HG02678 (cell line): ENCODE data around the gene PRIMA1.

Experiments
- ATAC-seq: cut with Tn5 transposase; IDR thresholded peaks from one replicate; pipeline ENCODE4 v1.9.1; 2021; ENCODE audit warnings: mild to moderate bottlenecking, moderate library complexity; ENCODE audit not compliant: unreplicated experiment

Gene PRIMA1

DNA sequence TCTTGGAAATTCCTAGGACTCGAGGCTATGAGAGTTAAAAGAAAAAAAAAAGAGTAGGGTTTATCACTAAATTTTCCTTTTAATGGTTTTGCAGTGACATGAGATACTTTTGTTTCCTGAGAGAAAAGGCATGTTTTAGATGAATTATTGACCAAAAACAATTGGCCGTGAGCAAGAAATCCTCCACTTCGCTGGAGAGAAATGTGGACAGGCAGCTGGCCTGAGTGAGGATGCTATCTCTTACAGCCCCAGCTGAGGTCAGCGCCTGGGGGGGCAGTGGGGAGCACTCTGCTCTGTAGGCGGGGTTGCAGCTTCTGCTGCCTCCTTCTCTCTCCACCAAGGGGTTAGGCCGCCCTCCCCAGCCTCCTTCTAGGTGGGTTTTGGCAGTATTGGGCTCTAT, 54.7 kb downstream of the PRIMA1 start:
- ATAC-seq = no peak

DNA sequence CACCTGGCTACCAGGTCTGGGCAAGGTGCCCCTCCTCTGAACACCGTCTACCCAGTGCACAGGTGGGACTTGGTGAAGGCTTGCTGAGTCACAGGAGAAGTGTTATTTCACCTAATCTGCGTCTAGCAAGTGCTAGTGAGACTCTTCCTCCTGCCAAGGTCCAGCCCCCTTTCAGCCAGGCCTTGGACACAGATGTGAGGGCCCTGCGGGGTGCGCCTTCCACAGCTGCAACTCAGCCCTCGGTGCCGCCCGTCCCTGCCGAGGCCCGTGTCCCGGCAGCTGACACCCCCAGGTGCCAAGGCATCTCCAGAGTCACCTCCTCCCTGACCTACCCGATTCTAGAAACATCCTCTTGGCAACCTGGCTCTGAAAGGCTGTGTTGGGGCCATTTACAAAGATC, 55.1 kb downstream of the PRIMA1 start:
- ATAC-seq = no peak

DNA sequence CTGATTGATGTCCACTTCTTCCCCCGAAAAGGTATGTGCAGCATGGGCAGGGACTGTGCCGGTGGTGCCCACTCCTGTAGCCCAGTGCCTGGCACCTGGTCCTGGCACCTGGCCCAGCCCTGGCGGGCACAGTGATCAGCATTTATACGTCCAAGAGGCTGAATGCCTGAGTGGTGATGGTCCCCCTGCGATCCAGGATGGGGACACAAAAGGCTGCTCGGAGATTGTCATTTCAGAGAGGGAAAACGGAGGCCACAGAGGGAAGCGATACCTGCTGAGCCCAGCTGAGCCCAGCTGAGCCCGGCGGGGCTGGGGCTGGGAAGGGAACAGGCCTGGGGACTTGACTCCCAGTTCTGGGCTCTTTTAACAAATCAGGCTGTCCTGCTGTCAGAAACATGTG, 55.8 kb downstream of the PRIMA1 start:
- ATAC-seq = no peak

- ATAC-seq = no peak
Observed at GRCh38 chr14:93731753-93732152, 56.5 kb downstream of the PRIMA1 start.

GRCh38 chr14:93729993-93730392, 58.3 kb downstream of the PRIMA1 start:
- ATAC-seq = no peak

GRCh38 chr14:93728651-93729016, 59.7 kb downstream of the PRIMA1 start:
- no peak for ATAC-seq

GRCh38 chr14:93727917-93728650, 60.2 kb downstream of the PRIMA1 start:
- no peak for ATAC-seq

DNA sequence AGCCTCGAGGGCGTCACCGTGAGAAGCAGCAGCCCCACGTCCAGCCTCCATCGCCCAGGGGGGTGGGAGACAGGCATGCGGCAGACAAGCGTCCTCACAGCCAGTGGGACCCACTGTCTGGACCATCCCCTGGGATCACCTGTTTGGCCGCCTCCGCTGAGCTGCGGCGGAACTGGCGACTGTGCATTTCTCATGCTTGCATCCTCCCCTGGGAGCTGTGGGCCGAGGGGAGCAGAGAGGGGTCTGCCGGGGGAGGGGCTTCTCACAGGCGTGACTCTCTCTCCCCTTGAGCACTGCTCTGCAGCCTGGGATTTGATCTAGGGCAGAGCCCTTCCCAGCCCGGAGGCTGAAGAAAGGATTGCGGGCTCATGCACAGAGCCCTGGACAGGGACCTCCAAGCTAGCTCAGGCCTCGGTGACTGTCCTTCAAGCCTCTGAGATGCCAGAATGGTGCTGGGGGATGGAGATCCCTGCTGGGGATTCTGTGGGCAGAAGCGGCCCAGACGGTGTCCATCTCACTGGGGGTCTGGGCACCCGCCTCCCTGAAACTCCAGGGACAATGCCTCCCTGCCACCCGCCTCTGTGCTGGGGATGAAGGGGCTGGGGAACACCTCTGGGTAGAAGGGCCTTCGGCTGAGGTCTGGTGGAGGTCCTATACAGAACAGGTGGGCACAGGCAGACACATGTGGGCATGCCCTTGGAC, 61.1 kb downstream of the PRIMA1 start:
- ATAC-seq = no peak

DNA sequence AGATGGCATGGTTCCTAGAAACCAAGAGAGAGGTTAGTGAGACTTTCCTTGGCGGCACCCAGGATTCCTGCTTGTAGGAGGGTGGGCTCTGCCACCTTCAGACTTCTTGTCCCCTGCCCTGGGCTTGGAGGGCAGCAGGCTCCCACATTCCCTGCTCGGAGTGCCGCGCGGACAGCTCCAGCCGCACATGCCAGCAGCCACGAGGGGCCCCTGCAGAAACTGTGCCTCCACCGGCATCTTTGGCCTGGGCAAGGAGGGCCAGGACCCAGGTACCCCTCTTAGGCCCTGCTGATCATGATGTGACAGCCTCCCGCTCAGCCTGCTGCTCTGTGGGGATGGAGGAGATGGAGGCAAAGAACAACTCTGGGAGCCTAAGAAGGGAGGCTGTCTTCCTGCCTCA, 62.3 kb downstream of the PRIMA1 start:
- no peak for ATAC-seq

DNA sequence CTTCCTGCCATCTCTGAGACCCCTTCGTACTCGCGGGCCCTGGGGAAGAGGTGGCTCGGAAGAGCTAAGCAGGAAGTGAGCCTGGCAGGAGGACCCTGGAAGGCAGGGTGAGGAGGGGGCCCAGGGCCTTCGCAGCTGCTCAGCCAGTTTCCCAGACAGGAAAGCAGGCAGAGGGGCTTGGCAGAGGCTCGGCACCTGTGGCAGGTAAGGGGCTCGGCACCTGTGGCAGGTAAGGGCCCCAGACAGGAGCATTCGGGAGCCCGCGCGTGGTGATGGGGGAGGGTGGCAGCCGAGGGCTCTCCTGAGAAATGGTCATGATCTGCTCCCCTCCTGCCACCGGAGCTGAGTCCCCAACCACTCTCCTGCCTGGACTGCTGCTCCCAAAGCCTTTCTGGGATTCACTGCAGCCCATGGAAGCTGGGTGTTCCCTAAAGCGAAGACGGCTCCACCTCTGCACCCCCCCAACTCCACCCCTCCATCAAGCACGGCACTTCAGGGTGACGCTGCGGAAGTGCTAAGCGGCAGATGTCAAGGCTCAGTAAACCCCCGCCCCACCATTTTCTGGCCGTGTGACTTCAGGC, 63.2 kb downstream of the PRIMA1 start:
- no peak for ATAC-seq

- no peak for ATAC-seq
Observed at GRCh38 chr14:93723001-93723400, 65.3 kb downstream of the PRIMA1 start.

DNA sequence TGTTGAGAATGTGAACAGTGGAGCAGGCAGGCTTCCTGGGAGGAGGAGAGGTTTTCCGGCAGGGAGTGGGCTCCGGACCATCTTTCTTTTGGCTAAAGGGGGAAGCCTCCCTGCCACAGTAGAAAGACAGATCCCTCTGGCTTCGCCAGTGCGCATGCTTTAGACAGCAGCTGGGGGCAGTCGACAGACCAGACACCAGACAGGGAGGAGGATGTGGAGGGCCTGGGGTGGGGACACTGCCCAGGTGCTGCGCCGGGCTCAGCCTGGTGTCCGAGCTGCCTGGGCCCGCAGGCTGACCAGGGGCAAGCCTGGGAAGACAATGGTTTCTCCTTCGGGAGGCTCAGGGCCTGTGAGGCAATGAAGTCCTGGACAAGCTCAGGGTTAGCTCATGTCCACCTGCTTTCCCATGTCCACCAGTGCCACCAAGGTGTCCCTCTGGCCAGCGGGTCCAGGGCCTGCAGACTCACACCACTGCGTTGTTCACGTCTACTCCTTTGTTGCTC, 67.3 kb downstream of the PRIMA1 start:
- no peak for ATAC-seq

DNA sequence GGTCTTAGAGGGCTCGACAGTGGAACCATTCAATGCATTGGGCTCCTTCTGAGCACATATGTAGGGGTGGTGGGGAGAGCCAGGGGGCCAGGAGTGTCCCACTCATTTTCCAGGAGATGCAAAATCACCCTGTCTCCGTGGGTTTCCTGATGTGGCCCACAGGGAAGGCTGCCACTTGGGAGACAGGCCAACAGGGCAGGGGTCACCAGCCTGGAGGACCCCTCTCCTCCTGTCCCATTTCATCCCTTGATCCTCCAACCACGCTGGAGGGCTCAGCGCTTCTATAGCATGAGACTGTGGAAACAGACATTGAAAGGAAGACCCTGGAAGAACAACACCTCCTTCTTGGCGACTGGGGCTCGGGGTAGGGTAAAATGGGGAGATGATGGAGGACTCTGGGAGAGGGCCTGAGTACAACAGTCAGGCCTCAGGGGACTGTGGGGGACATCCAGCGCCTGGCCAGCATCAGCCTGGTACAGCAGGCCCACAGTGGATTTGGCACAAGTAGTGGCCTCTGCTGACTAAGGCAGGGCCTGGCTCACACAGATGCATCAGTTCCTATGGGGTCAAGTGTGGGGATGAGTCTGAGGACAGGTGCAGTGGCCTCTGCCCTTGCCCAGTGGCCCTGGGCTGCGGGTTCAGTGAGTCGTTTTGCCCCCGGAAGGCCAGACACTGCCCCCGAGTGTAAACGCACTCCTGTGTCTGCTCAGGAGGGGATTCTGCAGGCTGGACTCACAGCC, 68.0 kb downstream of the PRIMA1 start:
- ATAC-seq = no peak

DNA sequence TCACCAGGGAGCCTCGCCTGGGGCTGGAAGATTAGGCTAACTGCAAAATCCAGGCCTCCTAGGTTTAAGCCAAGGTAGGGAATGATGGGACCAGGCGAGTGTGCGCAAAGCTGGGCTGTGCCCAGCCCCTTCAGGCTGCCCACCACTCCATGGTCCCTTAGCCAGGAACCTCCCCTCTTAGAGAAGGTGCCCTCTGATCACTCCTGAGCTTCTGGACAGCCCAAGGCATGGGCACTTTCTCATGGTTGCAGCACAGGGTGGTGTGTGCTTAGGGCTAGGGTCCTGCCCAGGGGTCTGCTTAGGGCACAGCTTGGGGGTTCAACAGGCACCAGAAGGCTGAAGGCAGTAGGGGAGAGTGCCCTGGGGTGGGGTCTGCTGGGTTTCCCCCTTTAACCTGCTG, 69.0 kb downstream of the PRIMA1 start:
- ATAC-seq = no peak

- no peak for ATAC-seq
Observed at GRCh38 chr14:93717668-93718320, 70.5 kb downstream of the PRIMA1 start.

DNA sequence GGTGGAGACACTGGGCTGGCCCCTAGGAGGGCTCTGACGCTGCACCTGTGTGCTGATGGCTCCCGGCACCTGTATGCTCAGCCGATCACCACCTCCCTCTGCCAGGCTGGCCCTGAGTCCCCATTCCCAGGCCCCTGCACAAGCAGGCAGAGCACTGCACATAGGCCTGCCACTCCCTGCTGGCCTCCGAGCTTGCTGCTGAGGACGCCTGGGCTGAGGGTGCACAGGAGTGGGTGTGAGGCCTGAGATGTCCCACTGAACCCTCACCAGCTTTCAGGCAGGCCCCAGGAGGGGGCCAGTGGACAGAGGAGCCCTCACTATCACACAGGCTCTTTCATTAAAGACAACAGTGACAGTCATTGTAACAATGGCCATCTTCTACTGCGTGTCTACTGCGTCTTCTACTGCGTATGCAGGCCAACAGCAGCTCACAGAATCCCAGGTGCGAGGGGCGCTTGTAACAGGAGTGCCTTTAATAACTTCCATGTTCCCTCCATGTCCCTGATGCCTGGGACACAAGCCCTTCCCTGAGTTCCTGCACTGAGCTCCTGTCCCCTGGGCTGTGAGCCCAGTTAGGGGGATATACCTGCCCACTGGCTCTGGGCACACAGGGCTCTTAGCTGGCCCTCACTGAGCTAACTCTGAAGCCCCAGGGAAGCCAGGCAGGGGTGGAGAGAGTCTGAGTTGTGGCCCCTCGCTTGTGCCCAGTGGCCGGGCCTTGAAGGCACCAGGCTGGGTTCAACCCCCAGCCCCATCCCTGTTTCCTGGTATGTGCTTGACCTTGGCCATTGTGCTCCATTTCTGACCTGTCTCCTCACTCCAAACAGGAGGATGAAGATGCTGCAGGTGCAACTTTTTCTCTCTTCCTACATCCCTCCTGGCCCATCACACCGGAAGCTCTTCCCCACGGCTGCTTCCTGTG, 71.3 kb downstream of the PRIMA1 start:
- ATAC-seq = no peak

DNA sequence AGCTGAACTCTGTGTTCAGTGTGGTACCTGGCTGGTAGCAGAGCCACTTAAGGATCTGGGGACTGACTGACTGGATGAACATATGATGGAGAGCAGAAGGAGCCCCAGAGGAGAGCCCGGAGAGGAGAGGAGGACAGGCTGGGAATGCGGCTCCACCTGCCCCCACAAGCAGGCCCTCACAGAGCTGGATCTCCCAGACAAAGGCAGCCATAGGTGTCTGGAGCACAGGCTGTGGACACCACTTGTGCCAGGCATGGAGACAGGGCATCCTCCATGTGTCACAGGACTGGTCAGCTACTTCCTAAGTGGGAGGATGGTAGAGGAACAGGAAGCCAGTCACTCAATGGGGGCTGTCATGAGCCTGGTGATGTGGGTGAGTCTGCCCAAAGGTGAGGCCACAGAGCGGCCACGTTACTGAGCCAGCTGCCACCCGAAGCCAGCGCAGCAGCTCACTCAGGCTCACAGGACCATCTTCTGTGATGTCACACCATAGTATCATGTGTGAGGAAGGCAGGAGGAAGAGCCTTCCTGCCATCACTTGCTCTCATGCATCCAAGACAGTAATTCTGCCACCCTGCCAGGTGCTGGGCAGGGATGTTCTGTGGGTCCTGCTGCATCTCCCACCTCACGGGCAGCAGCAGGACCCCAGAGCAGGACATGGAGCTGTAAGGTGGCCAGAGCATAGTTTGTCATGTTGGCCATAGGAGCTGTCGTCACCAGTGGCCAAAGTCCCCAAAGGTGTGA, 72.1 kb downstream of the PRIMA1 start:
- ATAC-seq = no peak

DNA sequence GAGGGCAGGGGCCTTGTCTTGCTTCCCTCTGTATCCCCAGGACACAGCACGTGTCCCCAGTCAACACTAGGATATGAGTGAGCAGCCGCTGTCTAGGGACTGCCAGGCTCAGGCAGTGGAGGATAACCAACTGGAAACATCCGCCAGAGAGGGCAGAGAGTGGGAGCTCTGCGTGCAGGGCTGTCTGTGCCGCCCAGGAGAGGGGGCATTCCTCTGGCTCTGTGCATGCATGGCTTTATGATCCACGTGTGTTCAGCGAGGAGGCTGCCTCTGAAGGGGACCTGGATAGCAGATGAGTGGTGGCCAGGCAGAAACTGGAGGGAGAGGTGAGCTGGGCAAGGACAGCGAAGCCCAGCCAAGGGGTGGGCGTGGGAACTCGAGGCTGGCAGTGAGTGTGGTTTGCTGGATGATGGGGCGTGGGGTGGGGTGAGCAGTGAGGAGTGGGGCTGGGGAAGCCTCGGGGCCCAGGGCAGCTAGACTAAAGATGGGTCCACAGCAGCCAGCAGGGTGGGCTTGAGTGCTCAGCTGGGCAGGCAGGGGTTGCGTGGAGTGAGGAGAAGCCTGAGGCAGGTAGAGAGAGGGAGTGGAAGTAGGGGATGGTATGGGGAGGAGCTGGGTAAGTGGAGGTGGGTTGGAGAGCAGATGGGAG, 72.9 kb downstream of the PRIMA1 start:
- no peak for ATAC-seq

DNA sequence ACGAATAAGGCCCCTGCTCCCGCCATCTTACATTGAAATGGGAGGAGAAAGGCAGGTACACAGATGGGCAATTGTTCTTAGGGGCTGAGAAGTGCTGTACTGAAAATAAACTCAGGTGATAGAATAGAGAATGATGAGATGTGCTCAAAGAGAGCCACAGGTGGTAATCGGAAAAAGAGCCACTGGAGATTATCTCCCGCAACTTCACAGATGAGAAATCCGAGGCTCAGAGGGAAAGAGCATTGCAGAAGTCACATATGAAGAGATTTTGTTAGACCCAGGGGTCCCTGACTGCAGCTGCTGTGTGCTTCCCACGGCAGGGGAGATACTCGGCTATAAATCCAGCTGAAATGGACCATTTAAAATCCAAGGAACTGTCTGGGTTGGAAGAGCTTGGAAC, 73.7 kb downstream of the PRIMA1 start:
- no peak for ATAC-seq
